Suprapubic skin (tissue), 4 donors: Measurements from ENCODE around the gene CACNA1H.

ENCODE experiments used
- EP300 ChIP-seq: sonication (generic); formaldehyde crosslinking; IDR thresholded peaks from one replicate; pipeline ENCODE4 v1.6.1; 2017; ENCODE audit warnings: antibody characterized with exemption
- POLR2A ChIP-seq, 2 donors: fragments of 450-650 bp; IDR thresholded peaks; one replicate each; pipeline ENCODE4 v1.6.1; 2017; ENCODE audit warnings: antibody characterized with exemption in 2 of 2, mild to moderate bottlenecking in 2 of 2, moderate library complexity in 2 of 2
- POLR2AphosphoS5 ChIP-seq, 3 donors: sonication (generic); formaldehyde crosslinking; IDR thresholded peaks; one replicate each; pipeline ENCODE4 v1.6.1; 2017; ENCODE audit warnings: antibody characterized with exemption in 3 of 3
- TF ChIP-seq, protein P1 (sequence below), 2 donors: fragments of 200-600 bp in 1 of 2; fragments of 450-650 bp in 1 of 2; sonication (generic) in 1 of 2; IDR thresholded peaks; one replicate each; pipeline ENCODE4 v1.5.1; 2016 to 2019; ENCODE audit warnings: antibody characterized with exemption in 2 of 2, mild to moderate bottlenecking in 1 of 2, moderate library complexity in 1 of 2

DNA sequence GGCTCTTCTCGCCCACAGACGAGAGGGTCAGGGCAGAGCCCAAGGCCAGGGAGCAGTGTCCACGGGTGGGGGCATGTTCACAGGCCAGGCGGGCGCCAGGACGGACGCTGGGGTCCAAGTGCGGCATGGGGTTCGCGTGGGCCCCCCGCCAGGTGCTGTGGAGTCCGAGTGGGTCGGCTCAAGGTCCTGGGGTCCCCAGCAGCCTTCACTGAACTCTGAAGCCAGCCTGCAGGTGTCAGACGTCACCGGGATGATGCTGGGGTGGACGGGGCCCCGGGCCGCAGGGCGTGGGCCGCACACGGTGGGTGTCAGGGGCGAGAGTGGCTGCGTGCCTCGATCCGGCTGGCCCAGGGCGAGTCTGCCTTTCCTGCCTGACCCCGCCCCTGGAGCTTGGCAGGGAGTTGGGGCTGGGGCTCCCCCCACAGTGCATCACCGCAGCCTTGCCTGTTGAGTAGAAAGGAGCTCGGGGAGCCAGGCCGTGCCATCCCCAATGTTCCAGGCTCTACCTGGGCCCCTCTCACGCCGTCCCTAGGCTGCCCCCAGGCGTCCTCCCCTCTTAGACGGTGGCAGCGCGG lies 19.0 kb downstream of the CACNA1H start:
- TF ChIP-seq, protein P1, sequence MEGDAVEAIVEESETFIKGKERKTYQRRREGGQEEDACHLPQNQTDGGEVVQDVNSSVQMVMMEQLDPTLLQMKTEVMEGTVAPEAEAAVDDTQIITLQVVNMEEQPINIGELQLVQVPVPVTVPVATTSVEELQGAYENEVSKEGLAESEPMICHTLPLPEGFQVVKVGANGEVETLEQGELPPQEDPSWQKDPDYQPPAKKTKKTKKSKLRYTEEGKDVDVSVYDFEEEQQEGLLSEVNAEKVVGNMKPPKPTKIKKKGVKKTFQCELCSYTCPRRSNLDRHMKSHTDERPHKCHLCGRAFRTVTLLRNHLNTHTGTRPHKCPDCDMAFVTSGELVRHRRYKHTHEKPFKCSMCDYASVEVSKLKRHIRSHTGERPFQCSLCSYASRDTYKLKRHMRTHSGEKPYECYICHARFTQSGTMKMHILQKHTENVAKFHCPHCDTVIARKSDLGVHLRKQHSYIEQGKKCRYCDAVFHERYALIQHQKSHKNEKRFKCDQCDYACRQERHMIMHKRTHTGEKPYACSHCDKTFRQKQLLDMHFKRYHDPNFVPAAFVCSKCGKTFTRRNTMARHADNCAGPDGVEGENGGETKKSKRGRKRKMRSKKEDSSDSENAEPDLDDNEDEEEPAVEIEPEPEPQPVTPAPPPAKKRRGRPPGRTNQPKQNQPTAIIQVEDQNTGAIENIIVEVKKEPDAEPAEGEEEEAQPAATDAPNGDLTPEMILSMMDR (IDR thresholded peaks at IDR 0.05) = no peak
- no peak for TF ChIP-seq POLR2A (IDR thresholded peaks at IDR 0.05)
- no peak for TF ChIP-seq EP300
- no peak for TF ChIP-seq POLR2AphosphoS5 (IDR thresholded peaks at IDR 0.05)
